HL-60 (cell line): Measurements from ENCODE around the gene KLHL42.

Experiments used
- DNase-seq, 2 experiments: peaks; one replicate each; pipeline ENCODE4 v3.0.0-alpha.2; 2010 to 2020; ENCODE audit warnings: low read depth in 1 of 2, low spot score in 1 of 2
- H3K27ac ChIP-seq: fragments of 250-450 bp; sonication (Bioruptor Pico); replicated peaks from 2 replicates; pipeline ENCODE4 v1.5.1; 2020; ENCODE audit warnings: mild to moderate bottlenecking, moderate library complexity
- H3K27me3 ChIP-seq: fragments of 250-450 bp; sonication (Bioruptor Pico); 2 replicates; pipeline ENCODE4 v1.5.1; 2021; ENCODE audit warnings: mild to moderate bottlenecking, moderate library complexity; ENCODE audit not compliant: insufficient read depth, poor library complexity, severe bottlenecking
- H3K4me3 ChIP-seq: replicated peaks from 2 replicates; pipeline ENCODE4 v1.5.1; 2011; ENCODE audit warnings: mild to moderate bottlenecking, control low read depth, low read length; ENCODE audit not compliant: insufficient read depth
- CTCF ChIP-seq: IDR thresholded peaks from one replicate; pipeline ENCODE4 v1.5.1; 2011; ENCODE audit warnings: low read length, control low read depth, inconsistent platforms; ENCODE audit not compliant: insufficient read depth
- GABPA ChIP-seq: IDR thresholded peaks from 2 replicates; pipeline ENCODE4 v1.6.1; 2012; ENCODE audit warnings: low read depth
- POLR2AphosphoS5 ChIP-seq: IDR thresholded peaks from 2 replicates; pipeline ENCODE4 v1.6.1; 2012; ENCODE audit warnings: low read depth
- REST ChIP-seq: IDR thresholded peaks from 2 replicates; pipeline ENCODE4 v1.6.1; 2012; ENCODE audit warnings: low read depth; ENCODE audit not compliant: insufficient replicate concordance
- SPI1 ChIP-seq: IDR thresholded peaks from 2 replicates; pipeline ENCODE4 v1.6.1; 2012; ENCODE audit warnings: low read depth, mild to moderate bottlenecking, borderline replicate concordance

Gene KLHL42

GRCh38 chr12:27762757-27763156 is 17.3 kb upstream of the KLHL42 start:
- H3K27me3 ChIP-seq, result no peaks in the 10 kb centered on the region
- no peak overlapping the region for H3K4me3 ChIP-seq
- H3K27ac ChIP-seq, result no peak overlapping the region
- TF ChIP-seq SPI1 (no peak), GABPA (no peak), REST (no peak), CTCF (no peak), POLR2AphosphoS5 (no peak)
- no peak for DNase-seq

GRCh38 chr12:27766587-27766986 is 13.4 kb upstream of the KLHL42 start:
- DNase-seq, result no peak
- no peaks in the 10 kb centered on the region for H3K27me3 ChIP-seq
- TF ChIP-seq GABPA (no peak), REST (no peak), CTCF (no peak), POLR2AphosphoS5 (no peak), SPI1 (no peak)
- no peak overlapping the region for H3K27ac ChIP-seq
- H3K4me3 ChIP-seq, result no peak overlapping the region

- no peak overlapping the region for H3K4me3 ChIP-seq
- TF ChIP-seq REST (no peak), CTCF (no peak), GABPA (no peak), SPI1 (no peak), POLR2AphosphoS5 (no peak)
- no peak for DNase-seq
- H3K27me3 ChIP-seq, result no peaks in the 10 kb centered on the region
- no peak overlapping the region for H3K27ac ChIP-seq
Observed at GRCh38 chr12:27769142-27769673, 10.8 kb upstream of the KLHL42 start.
